Activated CD4-positive, alpha-beta T cell treated with anti-CD3 and anti-CD28 coated beads, Interleukin-2, amount 10 ng/mL, durations not matched to agents 7 days and 5 days (primary cell): ENCODE results near the gene DUSP15. TPM values are rescaled to one million over a fixed set of nuclear protein-coding genes. Genes with fewer than 3 reads are reported as not detected.
"Not testable (repeated sequence)": the region's sequence is repeated elsewhere in the genome, so short reads cannot be mapped to it uniquely, and the experiment has no call there.

Experiments
- CTCF ChIA-PET: fragments of 350-600 bp; sonication (Branson Sonifier 250); formaldehyde crosslinking; loops from one replicate; lab custom pipeline; 2021; ENCODE audit warnings: antibody characterized with exemption; lab: Charles Lee
- POLR2A ChIA-PET: fragments of 350-600 bp; sonication (Branson Sonifier 250); formaldehyde crosslinking; loops from one replicate; lab custom pipeline; 2021; ENCODE audit warnings: antibody characterized with exemption; lab: Charles Lee
- DNase-seq: peaks from one replicate; pipeline ENCODE4 v3.0.0-alpha.2; 2020
- H3K27ac Mint-ChIP-seq: one replicate; pipeline ENCODE4 v1.8.0; 2021; ENCODE audit warnings: mild to moderate bottlenecking, moderate library complexity, mixed read lengths
- H3K27me3 Mint-ChIP-seq: one replicate; pipeline ENCODE4 v1.8.0; 2021; ENCODE audit warnings: mixed read lengths
- H3K36me3 Mint-ChIP-seq: one replicate; pipeline ENCODE4 v1.8.0; 2021; ENCODE audit warnings: low read depth, mixed read lengths
- H3K4me1 Mint-ChIP-seq: one replicate; pipeline ENCODE4 v1.8.0; 2021; ENCODE audit warnings: mixed read lengths
- H3K4me3 Mint-ChIP-seq: one replicate; pipeline ENCODE4 v1.8.0; 2021; ENCODE audit warnings: mild to moderate bottlenecking, moderate library complexity, mixed read lengths
- H3K9me3 Mint-ChIP-seq: one replicate; pipeline ENCODE4 v1.8.0; 2021; ENCODE audit warnings: mixed read lengths
- total RNA-seq, 2 experiments: library from RNA; stranded (reverse); gene quantifications; one replicate each; pipeline ENCODE4 v1.2.3, GENCODE V29; 2021

The DUSP15 gene, protein sequence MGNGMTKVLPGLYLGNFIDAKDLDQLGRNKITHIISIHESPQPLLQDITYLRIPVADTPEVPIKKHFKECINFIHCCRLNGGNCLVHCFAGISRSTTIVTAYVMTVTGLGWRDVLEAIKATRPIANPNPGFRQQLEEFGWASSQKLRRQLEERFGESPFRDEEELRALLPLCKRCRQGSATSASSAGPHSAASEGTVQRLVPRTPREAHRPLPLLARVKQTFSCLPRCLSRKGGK
- total RNA-seq = not detected

DNA sequence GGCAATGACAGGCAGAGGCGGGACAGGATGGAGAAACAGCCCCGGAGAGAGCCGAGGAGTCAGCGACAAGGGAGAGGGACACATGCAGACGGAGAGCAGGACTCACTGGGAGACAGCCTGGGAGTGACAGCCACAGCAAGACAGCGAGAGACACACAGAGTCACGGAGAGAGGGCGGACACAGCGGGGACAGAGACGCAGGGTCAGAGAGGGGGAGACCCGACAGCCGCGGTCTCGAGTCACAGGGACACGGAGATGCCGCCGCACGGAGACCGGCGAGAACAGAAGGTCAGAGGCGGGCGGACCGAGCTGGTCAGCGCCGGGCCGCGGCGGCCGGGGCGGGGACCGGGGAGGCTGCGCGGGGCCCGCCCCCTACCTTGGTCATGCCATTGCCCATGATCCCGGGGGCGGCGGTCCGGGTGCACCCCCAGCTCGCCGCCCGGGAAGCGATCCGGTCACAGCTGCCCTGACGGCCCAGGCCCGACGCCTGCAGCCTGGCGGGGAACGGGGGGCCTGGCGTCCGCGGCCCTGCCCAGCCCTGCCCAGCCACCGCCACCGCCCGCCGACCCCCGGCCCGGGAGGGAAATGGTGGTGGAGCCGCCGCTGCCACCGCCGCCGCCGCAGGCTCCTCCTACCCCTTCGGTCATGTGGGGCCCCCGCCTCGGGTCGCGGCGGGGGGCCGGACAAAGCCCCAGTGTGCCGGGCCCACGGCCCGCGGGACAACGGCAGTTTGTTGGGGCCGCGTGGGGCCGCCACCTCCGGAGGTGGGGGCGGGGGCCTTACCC lies at the start of gene DUSP15, which contains the start of gene TTLL9:
Gene DUSP15 (minus strand): TSS at position 586 of the 784 bp plus-strand sequence. CDS start 190 bp downstream, at position 396.
Gene TTLL9 (plus strand): TSS at position 693 of the 784 bp plus-strand sequence. CDS start 493 bp downstream, outside the sequence.
- DNase-seq = no peak
- H3K4me3 Mint-ChIP-seq = peak within 1 kb of the TSS; percentile 53
- H3K9me3 Mint-ChIP-seq = no peaks in the 10 kb centered on the region
- H3K27ac Mint-ChIP-seq = no peak within 1 kb of the TSS
- peaks cover 11% of the 10 kb centered on the region for H3K4me1 Mint-ChIP-seq
- ChIA-PET POLR2A (no interaction called here), CTCF (interaction anchor here (1.0 to 1.5 kb wide), 2 partner anchors 81 to 161 kb away, joined by 3 read pairs; no protein-coding TSS in a partner anchor)
- no peaks in the 10 kb centered on the region for H3K36me3 Mint-ChIP-seq
- peaks cover 54% of the 10 kb centered on the region for H3K27me3 Mint-ChIP-seq

DNA sequence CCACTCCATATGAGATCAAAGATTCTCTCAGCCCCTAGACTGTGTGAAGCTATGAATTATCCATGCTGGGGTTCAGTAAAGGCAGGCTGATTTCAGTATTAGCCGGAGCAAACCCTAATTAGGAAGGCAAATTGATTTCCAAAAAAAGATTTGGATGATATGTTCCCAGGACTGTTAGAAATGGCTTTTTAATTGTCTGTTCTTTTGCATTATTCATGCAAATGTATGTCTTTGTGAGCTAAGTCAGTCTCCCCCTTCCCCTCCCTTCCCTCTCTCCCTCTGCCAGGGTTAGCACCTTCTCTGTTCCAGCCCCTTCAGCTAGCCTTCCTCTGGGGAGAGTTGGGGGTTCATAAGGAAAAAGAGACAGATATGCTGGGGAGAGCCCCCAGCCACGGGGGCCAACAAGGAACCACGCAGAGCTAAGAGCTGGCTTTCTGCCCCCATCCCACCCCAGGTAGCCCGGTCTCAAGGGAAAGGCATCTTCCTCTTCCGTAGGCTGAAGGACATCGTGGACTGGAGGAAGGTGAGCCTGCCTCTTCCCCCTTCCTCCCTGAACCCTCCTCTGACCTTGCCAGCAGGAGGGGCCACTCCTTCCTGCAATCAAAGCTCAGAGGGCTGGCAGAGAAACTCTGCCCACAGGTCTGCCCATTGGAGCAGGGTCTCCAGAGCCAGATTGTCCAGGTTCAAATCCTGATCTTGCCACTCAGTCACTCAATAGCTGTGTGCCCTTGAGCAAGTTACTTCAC lies 49.3 kb upstream of the DUSP15 start:
- CTCF ChIA-PET = interaction anchor here (0.9 to 1.2 kb wide), 3 partner anchors 11 to 96 kb away, joined by 3 read pairs; no protein-coding TSS in a partner anchor
- H3K27me3 Mint-ChIP-seq = peaks cover 19% of the 10 kb centered on the region
- POLR2A ChIA-PET = no interaction called here
- no peak overlapping the region for H3K27ac Mint-ChIP-seq
- no peak for DNase-seq
- H3K4me1 Mint-ChIP-seq = peaks cover 4% of the 10 kb centered on the region
- no peaks in the 10 kb centered on the region for H3K9me3 Mint-ChIP-seq
- H3K4me3 Mint-ChIP-seq = no peak overlapping the region
- H3K36me3 Mint-ChIP-seq = no peaks in the 10 kb centered on the region

DNA sequence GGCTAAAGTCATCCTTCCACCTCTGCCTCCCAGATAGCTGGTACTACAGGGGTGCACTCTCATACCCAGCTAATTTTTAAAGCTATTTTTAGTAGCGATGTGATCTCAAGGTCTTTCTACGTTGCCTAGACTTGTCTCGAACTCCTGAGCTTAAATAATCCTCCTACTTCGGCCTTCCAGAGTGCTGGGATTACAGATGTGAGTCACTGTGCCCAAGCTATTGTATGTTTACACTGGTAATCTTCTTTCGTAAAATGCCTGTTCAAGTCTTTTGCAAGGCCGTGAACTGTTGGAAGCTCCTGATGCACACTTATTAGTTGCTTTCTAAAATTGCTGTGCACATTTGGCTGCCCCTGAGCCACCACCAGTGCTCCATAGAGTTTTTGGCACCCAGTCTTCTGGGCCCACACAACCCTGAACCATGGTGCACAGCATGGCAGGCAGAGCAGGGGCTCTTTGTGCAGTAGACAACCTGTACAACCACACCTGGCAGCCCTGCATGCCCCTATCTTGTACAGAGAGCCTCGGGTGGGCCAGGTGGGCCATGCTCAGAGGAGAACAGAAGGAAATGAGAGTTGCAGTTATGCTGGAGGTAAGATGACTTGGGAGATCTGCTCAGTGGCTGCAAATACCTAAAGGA lies 48.3 kb upstream of the DUSP15 start:
- CTCF ChIA-PET = interaction anchor here (1.0 to 1.4 kb wide), 2 partner anchors 8 to 10 kb away, joined by 3 read pairs; no protein-coding TSS in a partner anchor
- Mint-ChIP-seq H3K36me3 (no peaks in the 10 kb centered on the region), H3K27me3 (peaks cover 19% of the 10 kb centered on the region), H3K9me3 (no peaks in the 10 kb centered on the region), H3K4me1 (peaks cover 4% of the 10 kb centered on the region), H3K4me3 (no peak overlapping the region), H3K27ac (no peak overlapping the region)
- POLR2A ChIA-PET = no interaction called here
- no peak for DNase-seq

DNA sequence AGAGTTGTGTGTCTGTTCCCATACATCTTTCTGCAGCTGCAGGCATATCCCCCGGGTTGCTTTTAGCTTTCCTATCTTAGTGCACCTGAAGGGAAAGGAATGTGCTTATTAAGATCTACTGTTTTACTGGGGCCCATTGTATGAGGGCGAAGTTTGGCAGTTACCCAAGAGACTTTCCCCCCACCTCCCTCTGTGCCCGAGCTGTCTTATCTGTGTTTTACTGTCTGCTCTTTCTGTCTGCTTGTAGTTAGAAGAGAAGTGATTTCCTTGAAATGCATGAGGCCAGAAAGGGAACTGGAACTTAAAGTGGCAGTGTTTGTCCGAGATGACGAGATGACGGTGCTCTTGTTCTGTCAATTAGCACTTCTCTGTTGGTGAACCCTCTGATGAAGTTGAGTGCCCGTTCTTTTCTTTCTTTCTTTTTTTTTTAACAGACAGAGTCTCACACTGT lies 47.7 kb upstream of the DUSP15 start:
- H3K27ac Mint-ChIP-seq, H3K36me3 Mint-ChIP-seq, POLR2A ChIA-PET, H3K4me3 Mint-ChIP-seq, H3K4me1 Mint-ChIP-seq, DNase-seq, H3K9me3 Mint-ChIP-seq: not testable (repeated sequence)
- H3K27me3 Mint-ChIP-seq = peaks cover 19% of the 10 kb centered on the region
- CTCF ChIA-PET = interaction anchor here (1.4 kb wide), 1 partner anchor 9 kb away, joined by 3 read pairs; no protein-coding TSS in a partner anchor

DNA sequence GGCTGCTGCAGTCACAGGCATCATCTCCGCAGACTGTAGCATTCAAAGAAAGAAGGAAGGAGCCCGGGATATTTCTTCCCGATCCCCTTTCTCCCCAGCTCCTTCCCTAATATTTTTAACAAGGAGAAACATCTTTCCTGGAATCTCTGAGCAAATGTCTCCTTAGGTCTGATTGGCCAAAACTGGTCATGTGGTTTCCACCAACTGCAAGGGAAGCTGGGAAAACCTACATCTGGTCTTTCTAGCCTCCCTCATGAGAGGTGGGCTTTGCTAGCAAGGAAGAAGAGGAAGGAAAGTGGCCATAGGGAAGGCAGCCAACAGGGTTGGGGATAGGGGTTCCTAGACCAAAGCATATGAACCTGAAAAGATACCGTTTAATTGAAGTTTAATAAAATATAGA lies 46.4 kb upstream of the DUSP15 start:
- CTCF ChIA-PET = no interaction called here
- no peak overlapping the region for H3K27ac Mint-ChIP-seq
- no peaks in the 10 kb centered on the region for H3K36me3 Mint-ChIP-seq

DNA sequence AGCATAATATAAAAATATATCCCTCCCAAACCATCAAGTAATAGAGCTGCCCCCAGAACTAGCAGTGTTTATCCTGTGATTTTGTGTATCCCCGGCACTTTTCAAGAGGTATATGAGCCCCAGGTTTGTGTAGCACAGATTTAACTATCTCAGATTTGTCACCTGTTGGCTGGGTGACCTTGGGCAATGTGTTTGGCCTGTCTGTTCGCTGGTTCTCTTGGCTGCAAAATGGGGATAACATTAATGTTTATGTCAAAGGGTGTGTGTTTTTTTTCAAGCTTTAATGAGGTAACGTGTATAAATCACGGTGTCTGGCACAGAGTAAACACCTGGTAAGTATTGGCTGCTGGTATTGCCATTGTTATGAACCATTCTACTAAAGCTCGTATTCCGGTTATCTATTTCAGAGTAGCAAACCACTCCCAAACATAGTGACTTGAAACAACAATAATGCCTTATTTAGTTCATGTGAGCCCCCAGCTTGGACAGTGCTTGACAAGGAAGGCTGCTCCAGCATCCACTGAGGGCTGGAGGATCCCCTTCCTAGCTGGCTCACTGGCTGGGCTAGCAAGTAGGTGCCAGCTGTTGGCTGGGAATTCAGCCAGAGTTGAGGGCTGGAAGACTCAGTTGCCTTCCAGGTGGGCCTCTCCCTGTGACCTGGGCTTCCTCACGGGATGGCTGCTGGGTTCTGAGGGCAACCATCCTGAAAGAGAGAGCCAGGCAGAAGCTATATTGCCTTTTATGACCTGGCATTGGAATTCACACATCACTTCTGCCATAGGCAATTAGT lies 45.4 kb upstream of the DUSP15 start:
- Mint-ChIP-seq H3K4me3 (no peak overlapping the region), H3K4me1 (peaks cover 4% of the 10 kb centered on the region), H3K27ac (no peak overlapping the region), H3K9me3 (no peaks in the 10 kb centered on the region), H3K27me3 (peaks cover 19% of the 10 kb centered on the region), H3K36me3 (no peaks in the 10 kb centered on the region)
- DNase-seq = no peak
- CTCF ChIA-PET = no interaction called here
- POLR2A ChIA-PET = no interaction called here

More for the DNA sequence above, 46.4 kb upstream of the DUSP15 start:
- Mint-ChIP-seq H3K4me1 (peaks cover 4% of the 10 kb centered on the region), H3K27me3 (peaks cover 19% of the 10 kb centered on the region), H3K9me3 (no peaks in the 10 kb centered on the region), H3K4me3 (no peak overlapping the region)
- POLR2A ChIA-PET = no interaction called here
- no peak for DNase-seq

DNA sequence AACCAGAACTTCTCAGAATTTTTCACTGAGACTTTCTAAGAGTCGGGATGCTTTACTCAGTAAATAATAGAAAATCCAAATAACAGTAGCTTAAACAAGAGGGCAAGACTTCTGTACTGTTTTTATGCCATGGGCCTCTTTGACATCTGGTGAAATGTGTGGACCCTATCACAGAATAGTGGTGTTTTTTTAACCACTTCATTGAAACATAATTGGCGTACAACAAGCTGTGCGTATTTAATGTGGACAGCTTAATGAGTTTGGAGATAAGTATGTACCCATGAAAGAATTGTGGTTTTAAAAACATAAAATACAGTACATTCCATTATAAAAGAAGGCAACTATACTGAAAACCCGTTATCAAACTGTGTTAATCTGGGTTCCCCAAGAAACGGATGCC lies 43.8 kb upstream of the DUSP15 start:
- Mint-ChIP-seq H3K27ac (no peak overlapping the region), H3K36me3 (no peaks in the 10 kb centered on the region), H3K9me3 (no peaks in the 10 kb centered on the region), H3K4me3 (no peak overlapping the region), H3K27me3 (peaks cover 17% of the 10 kb centered on the region), H3K4me1 (peaks cover 4% of the 10 kb centered on the region)
- POLR2A ChIA-PET = no interaction called here
- CTCF ChIA-PET = no interaction called here
- DNase-seq = no peak

DNA sequence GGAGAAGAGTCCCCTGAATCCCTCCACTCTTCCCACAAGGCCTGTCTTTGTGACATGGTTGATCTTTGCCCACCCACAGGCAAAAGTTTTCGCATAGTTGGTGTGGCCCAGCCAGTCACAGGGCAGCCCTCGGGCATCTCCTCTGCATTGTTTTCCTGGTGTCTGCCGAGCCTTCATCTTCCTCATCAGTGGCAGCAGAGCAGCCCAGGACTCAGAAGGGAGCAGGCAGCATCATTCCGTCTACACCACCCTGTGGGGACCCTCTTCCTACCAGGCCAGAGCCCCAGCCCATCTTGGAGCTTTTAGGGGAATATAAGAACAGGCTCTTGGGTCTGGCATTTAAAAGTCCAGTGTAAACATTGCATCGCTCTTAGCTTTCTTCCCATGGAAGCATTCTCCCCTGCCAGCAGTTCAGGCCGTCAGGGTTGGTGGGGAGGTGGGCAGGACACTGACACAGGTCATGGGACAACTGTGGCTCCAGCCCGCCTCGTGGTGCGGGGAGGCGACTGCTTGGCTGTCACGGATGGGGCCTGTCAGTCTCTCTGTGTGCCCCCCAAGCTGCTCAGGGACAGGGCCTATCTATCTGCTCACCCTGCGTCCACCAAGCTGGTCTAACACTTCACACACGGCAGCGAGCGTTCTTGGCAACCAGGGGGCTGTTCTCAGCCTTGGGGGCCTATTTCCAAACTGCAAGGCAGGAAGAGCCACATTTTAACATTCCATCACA lies 43.3 kb upstream of the DUSP15 start:
- H3K4me1 Mint-ChIP-seq = peaks cover 4% of the 10 kb centered on the region
- no peaks in the 10 kb centered on the region for H3K9me3 Mint-ChIP-seq
- peaks cover 11% of the 10 kb centered on the region for H3K27me3 Mint-ChIP-seq
- no peak overlapping the region for H3K4me3 Mint-ChIP-seq
- H3K36me3 Mint-ChIP-seq = no peaks in the 10 kb centered on the region
- H3K27ac Mint-ChIP-seq = no peak overlapping the region
- no peak for DNase-seq
- ChIA-PET CTCF (no interaction called here), POLR2A (no interaction called here)

DNA sequence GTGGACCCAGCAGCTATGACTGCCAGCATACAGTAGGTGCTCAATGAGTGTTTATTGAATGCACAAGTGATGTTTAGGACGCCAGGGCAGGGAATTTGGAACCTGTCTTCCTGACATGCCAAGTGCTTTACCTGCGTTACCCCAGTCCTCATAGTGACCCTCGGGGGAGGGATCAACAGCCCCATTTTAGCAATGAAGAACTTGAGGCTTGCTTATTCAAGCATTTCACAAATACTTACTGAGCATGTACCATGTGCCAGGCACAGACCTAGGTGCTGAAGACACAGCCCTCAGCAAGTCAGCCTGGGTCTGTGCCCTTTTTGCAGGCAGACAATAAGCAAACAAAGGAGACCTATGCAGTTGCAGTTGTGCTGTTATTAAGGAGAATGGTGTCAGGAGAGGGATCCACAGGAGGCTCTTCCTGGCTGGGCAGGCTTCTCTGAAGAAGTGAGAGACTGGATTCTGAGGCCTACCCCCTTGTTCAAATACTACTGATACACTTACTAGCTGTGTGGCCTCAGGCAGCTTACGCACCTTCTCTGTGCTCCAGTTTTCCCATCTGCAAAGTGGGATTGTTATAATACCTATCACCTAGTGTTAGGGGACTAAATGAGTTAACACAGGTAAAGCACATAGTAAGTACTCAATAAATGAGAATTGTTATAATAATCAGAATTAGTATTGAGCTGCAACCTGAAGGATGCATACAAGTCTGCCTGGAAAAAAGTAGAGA lies 39.9 kb upstream of the DUSP15 start:
- Mint-ChIP-seq H3K4me3 (no peak overlapping the region), H3K27ac (no peak overlapping the region), H3K36me3 (no peaks in the 10 kb centered on the region), H3K4me1 (no peaks in the 10 kb centered on the region), H3K27me3 (no peaks in the 10 kb centered on the region), H3K9me3 (no peaks in the 10 kb centered on the region)
- ChIA-PET CTCF (no interaction called here), POLR2A (no interaction called here)
- no peak for DNase-seq

DNA sequence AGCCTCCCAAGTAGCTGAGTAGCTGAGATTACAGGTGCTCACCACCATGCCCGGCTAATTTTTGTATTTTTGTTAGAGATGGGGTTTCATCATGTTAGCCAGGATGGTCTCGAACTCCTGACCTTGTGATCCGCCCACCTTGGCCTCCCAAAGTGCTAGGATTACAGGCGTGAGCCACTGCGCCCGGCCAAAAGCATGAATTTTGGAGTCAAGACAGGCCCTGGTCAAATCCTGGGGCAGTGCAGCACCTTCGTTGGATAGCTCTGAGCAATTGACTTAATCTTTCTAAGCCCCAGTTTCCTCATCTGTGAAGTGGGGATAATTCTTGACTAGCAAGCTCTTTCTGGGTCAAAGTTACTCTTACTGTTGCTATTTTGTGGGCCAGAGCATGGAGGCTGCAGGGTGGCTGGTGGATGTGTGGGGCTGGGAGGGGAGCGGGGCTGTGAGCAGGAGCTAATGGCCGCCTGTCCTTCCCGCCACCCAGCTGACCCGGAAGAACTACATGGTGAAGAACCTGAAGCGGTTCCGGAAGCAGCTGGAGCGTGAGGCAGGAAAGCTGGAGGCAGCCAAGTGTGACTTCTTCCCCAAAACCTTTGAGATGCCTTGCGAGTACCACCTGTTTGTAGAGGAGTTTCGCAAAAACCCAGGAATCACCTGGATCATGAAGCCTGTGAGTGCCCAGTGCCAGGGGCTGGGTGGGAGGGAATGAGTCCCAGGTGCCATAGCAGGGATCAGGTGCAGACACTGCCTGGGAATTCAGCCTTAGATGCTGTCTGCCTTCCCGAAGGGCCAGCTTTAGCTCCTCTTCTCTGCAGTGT lies 39.1 kb upstream of the DUSP15 start:
- H3K27me3 Mint-ChIP-seq = peaks cover 2% of the 10 kb centered on the region
- ChIA-PET POLR2A (no interaction called here), CTCF (no interaction called here)
- no peaks in the 10 kb centered on the region for H3K4me1 Mint-ChIP-seq
- H3K27ac Mint-ChIP-seq = no peak overlapping the region
- H3K36me3 Mint-ChIP-seq = no peaks in the 10 kb centered on the region
- H3K4me3 Mint-ChIP-seq = no peak overlapping the region
- DNase-seq = no peak
- no peaks in the 10 kb centered on the region for H3K9me3 Mint-ChIP-seq
